ENCODE measurements around the gene FKRP.

The FKRP gene

GRCh38 chr19:46797881-46798280 is 52.0 kb downstream of the FKRP start:
- ATAC-seq, result no peak
- TF ChIP-seq ZFP30 (CRISPR knock-in tag; IDR thresholded peaks at IDR 0.05) (no peak), CSDC2 (CRISPR knock-in tag; IDR thresholded peaks at IDR 0.05) (no peak), GLIS3 (CRISPR knock-in tag; IDR thresholded peaks at IDR 0.05) (no peak), ARNTL (CRISPR knock-in tag; IDR thresholded peaks at IDR 0.05; ENCODE audit: borderline replicate concordance, low read depth) (no peak), PATZ1 (CRISPR knock-in tag; IDR thresholded peaks at IDR 0.05; ENCODE audit: borderline replicate concordance) (no peak), RARB (CRISPR knock-in tag; IDR thresholded peaks at IDR 0.05) (no peak)

- no peak for ATAC-seq
Observed at GRCh38 chr19:46798713-46799112, 52.9 kb downstream of the FKRP start.

More at GRCh38 chr19:46798713-46799112, 52.9 kb downstream of the FKRP start:
- TF ChIP-seq ZFP30 (CRISPR knock-in tag; IDR thresholded peaks at IDR 0.05) (no peak), TCF4 (CRISPR knock-in tag; IDR thresholded peaks at IDR 0.05; ENCODE audit: borderline replicate concordance) (no peak), CREB5 (CRISPR knock-in tag; IDR thresholded peaks at IDR 0.05; ENCODE audit: low read depth) (no peak), ZNF565 (CRISPR knock-in tag; conservative IDR thresholded peaks at IDR 0.05; ENCODE audit: low read depth) (no peak), ZFP3 (CRISPR knock-in tag; IDR thresholded peaks at IDR 0.05) (no peak), RARB (CRISPR knock-in tag; IDR thresholded peaks at IDR 0.05) (no peak), TOX (CRISPR knock-in tag; IDR thresholded peaks at IDR 0.05; ENCODE audit: borderline replicate concordance) (no peak), TSHZ2 (CRISPR knock-in tag; IDR thresholded peaks at IDR 0.05) (no peak), POU6F1 (CRISPR knock-in tag; IDR thresholded peaks at IDR 0.05; ENCODE audit: borderline replicate concordance, low read depth) (no peak), PATZ1 (CRISPR knock-in tag; IDR thresholded peaks at IDR 0.05; ENCODE audit: borderline replicate concordance) (no peak), ARNTL (CRISPR knock-in tag; IDR thresholded peaks at IDR 0.05; ENCODE audit: borderline replicate concordance, low read depth) (no peak), ZC3H10 (CRISPR knock-in tag; IDR thresholded peaks at IDR 0.05) (no peak), PPARA (CRISPR knock-in tag; IDR thresholded peaks at IDR 0.05; ENCODE audit: borderline replicate concordance) (no peak), ISL1 (CRISPR knock-in tag; IDR thresholded peaks at IDR 0.05) (no peak), CSRNP3 (CRISPR knock-in tag; IDR thresholded peaks at IDR 0.05) (no peak), GLIS3 (CRISPR knock-in tag; IDR thresholded peaks at IDR 0.05) (no peak), BACH2 (CRISPR knock-in tag; IDR thresholded peaks at IDR 0.05; ENCODE audit: borderline replicate concordance) (no peak)
